ENCODE results near the gene PLA2G3. TPM values are rescaled to one million over a fixed set of nuclear protein-coding genes. Genes with fewer than 3 reads are reported as not detected.

The PLA2G3 gene
- polyA plus RNA-seq, 2 of the 4 experiments (the other 2 are of a cell fraction): not detected

DNA sequence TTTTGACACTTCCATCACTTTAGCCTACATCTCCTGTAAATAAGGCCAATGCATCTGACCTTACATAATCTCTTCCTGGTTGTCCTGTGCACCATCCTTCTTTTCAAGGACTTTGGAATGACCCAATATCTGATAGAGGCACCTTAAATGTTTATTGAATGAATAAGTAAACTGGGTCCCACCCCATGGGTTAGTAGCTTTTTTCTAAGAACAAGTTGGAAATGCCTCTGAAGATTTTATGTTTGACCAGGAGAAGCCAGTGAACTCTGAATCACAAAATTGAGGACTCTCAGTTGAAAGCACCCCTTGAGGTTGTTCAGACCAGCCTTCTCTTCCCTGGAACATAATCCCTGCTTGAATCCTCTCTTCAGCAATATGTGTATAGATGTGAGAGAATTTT is 21.1 kb upstream of the PLA2G3 start:
- Histone ChIP-seq H3K27ac (no peak overlapping the region), H3K4me2 (peak overlapping the region; percentile 78), H3K4me3 (no peak overlapping the region), H3K4me1 (peaks cover 8% of the 10 kb centered on the region; the same call in 1 of the 3 replicates), H3K9me3 (no peaks in the 10 kb centered on the region)
- CTCF ChIA-PET: interaction anchor here (1.0 to 1.9 kb wide), 4 partner anchors 11 to 113 kb away, joined by 3 to 4 read pairs (median 4); partner anchors contain the start of gene SELENOM
- TF ChIP-seq PHF8 (IDR thresholded peaks at IDR 0.05; ENCODE audit: borderline replicate concordance, low read depth): no peak
- TF ChIP-seq, protein P1, sequence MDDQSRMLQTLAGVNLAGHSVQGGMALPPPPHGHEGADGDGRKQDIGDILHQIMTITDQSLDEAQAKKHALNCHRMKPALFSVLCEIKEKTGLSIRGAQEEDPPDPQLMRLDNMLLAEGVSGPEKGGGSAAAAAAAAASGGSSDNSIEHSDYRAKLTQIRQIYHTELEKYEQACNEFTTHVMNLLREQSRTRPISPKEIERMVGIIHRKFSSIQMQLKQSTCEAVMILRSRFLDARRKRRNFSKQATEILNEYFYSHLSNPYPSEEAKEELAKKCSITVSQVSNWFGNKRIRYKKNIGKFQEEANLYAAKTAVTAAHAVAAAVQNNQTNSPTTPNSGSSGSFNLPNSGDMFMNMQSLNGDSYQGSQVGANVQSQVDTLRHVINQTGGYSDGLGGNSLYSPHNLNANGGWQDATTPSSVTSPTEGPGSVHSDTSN (IDR thresholded peaks at IDR 0.05): no peak
- TF ChIP-seq CEBPB (IDR thresholded peaks at IDR 0.05): no peak
- no peak for TF ChIP-seq TP53 (CRISPR knock-in tag; IDR thresholded peaks at IDR 0.05)
- TF ChIP-seq KDM1A (IDR thresholded peaks at IDR 0.05; ENCODE audit: low read depth): no peak
- TF ChIP-seq NFE2L2 (conservative IDR thresholded peaks at IDR 0.05; ENCODE audit: low read length): no peak
- no peak for TF ChIP-seq MYC (IDR thresholded peaks at IDR 0.05; ENCODE audit: borderline replicate concordance, low read length)
- no peak for TF ChIP-seq RFX5 (IDR thresholded peaks at IDR 0.05)
- TF ChIP-seq JUNB (IDR thresholded peaks at IDR 0.05): no peak
- no peak for TF ChIP-seq JUN (IDR thresholded peaks at IDR 0.05)
- TF ChIP-seq RAD21 (conservative IDR thresholded peaks at IDR 0.05 in 1 of 2, IDR thresholded peaks at IDR 0.05 in 1 of 2): no peak
- no peak for TF ChIP-seq ZNF302 (CRISPR knock-in tag; IDR thresholded peaks at IDR 0.05)
- no peak for TF ChIP-seq MAFK (IDR thresholded peaks at IDR 0.05; ENCODE audit: partially characterized antibody)
- FAIRE-seq (no peak), DNase-seq (ENCODE audit: low read depth in 1 of 2, low spot score in 1 of 2) (no peak), ATAC-seq (no peak)
- POLR2A ChIA-PET: no interaction called here

DNA sequence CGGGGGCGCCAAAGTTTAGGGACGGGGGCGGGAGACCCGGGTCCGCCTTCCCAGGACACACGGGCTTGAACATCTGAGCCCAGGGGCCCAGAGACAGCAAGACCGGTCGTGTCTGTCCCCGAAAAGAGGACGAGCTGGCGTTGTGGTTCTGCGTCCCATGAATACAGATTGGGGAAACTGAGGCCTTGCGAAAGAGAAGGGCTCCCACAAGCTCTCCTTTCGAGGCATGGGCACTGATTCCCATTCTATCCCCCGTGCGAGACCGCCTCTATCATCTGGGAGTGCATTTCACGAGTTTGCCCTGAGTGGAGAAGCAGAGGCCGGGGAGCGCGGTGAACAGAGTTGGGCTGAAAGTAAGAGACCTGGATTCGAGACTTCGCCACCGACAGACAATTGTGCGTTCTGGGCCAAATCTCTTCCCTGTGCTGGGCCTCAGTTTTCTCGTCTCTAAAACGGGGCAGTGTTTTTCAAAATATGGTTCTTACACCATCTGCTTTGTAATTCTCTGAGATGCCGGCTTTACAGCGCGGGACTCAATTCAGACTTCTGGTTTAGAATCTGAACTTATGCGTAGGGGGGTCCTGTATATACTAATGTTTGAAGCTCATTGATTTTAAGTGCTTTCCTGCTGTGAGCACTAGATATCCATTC is 20.1 kb upstream of the PLA2G3 start:
- FAIRE-seq: no peak

DNA sequence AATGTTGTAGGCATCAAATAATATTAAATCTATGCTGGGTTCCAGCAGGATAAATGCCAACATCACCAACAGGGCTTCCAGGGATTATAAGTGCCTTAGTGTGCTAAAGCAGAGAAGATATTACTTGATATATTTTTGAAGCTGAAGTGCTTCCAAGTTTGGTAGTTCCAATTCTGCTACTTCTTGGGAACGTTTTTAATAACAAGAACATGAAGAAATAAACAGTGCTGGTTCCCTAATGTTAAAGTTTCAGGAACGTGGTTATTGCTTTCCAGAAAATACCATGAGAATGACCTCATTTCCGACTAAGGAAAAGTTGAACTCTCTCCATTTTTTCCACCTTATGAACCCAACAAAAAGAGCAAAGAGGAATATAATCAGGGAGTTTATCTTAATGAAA is 15.1 kb upstream of the PLA2G3 start:
- ATAC-seq (no peak), DNase-seq (ENCODE audit: low read depth in 1 of 2, low spot score in 1 of 2) (no peak), FAIRE-seq (no peak)
- Histone ChIP-seq H3K9me3 (no peaks in the 10 kb centered on the region), H3K4me3 (no peak overlapping the region), H3K27ac (no peak overlapping the region), H3K4me1 (no peaks in the 10 kb centered on the region), H3K4me2 (no peak overlapping the region)
- ChIA-PET CTCF (interaction anchor here (1.3 to 6.6 kb wide), 3 partner anchors 13 to 56 kb away, joined by 4 to 50 read pairs (median 4); partner anchors contain the start of gene SELENOM), POLR2A (no interaction called here)
- WGBS (ENCODE audit: missing lambda C conversion rate): 18% methylated on average over 3 of the region's 3 CpGs
- no peak for TF ChIP-seq POLR2AphosphoS2 (conservative IDR thresholded peaks at IDR 0.05; ENCODE audit: low read length)
- no peak for TF ChIP-seq TFCP2L1 (CRISPR knock-in tag; IDR thresholded peaks at IDR 0.05)
- TF ChIP-seq CBX8 (IDR thresholded peaks at IDR 0.05): no peak
- TF ChIP-seq EHF (CRISPR knock-in tag; IDR thresholded peaks at IDR 0.05): no peak
- no peak for TF ChIP-seq KDM1A (IDR thresholded peaks at IDR 0.05; ENCODE audit: low read depth)
- no peak for TF ChIP-seq PHF8 (IDR thresholded peaks at IDR 0.05; ENCODE audit: borderline replicate concordance, low read depth)
- TF ChIP-seq RARB (CRISPR knock-in tag; IDR thresholded peaks at IDR 0.05): no peak
- no peak for TF ChIP-seq MAZ (IDR thresholded peaks at IDR 0.05; ENCODE audit: borderline replicate concordance, low read depth, low read length)
- TF ChIP-seq FOXS1 (CRISPR knock-in tag; IDR thresholded peaks at IDR 0.05): no peak
- no peak for TF ChIP-seq EHMT2 (IDR thresholded peaks at IDR 0.05; ENCODE audit: low read depth)
- TF ChIP-seq, protein P2, sequence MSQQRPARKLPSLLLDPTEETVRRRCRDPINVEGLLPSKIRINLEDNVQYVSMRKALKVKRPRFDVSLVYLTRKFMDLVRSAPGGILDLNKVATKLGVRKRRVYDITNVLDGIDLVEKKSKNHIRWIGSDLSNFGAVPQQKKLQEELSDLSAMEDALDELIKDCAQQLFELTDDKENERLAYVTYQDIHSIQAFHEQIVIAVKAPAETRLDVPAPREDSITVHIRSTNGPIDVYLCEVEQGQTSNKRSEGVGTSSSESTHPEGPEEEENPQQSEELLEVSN (IDR thresholded peaks at IDR 0.05; ENCODE audit: borderline replicate concordance, low read depth): no peak
- TF ChIP-seq KDM5A (IDR thresholded peaks at IDR 0.05): no peak
- TF ChIP-seq, protein P3, sequence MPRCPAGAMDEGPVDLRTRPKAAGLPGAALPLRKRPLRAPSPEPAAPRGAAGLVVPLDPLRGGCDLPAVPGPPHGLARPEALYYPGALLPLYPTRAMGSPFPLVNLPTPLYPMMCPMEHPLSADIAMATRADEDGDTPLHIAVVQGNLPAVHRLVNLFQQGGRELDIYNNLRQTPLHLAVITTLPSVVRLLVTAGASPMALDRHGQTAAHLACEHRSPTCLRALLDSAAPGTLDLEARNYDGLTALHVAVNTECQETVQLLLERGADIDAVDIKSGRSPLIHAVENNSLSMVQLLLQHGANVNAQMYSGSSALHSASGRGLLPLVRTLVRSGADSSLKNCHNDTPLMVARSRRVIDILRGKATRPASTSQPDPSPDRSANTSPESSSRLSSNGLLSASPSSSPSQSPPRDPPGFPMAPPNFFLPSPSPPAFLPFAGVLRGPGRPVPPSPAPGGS (IDR thresholded peaks at IDR 0.05): no peak

More for the DNA sequence above, 20.1 kb upstream of the PLA2G3 start:
- TF ChIP-seq, protein P4, sequence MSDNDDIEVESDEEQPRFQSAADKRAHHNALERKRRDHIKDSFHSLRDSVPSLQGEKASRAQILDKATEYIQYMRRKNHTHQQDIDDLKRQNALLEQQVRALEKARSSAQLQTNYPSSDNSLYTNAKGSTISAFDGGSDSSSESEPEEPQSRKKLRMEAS (IDR thresholded peaks at IDR 0.05): no peak
- no peak for TF ChIP-seq NR3C1 (IDR thresholded peaks at IDR 0.05)
- TF ChIP-seq RCOR1 (IDR thresholded peaks at IDR 0.05; ENCODE audit: low read depth, low read length): no peak
- no peak for TF ChIP-seq JUN (IDR thresholded peaks at IDR 0.05)
- TF ChIP-seq EP300 (IDR thresholded peaks at IDR 0.05): no peak
- TF ChIP-seq HOXB13 (CRISPR knock-in tag; IDR thresholded peaks at IDR 0.05; ENCODE audit: low read depth): no peak
- no peak for TF ChIP-seq RARB (CRISPR knock-in tag; IDR thresholded peaks at IDR 0.05)
- no peak for TF ChIP-seq BHLHE40 (IDR thresholded peaks at IDR 0.05; ENCODE audit: low read depth, low read length)
- TF ChIP-seq MAFK (IDR thresholded peaks at IDR 0.05; ENCODE audit: partially characterized antibody): no peak
- TF ChIP-seq, protein P5, sequence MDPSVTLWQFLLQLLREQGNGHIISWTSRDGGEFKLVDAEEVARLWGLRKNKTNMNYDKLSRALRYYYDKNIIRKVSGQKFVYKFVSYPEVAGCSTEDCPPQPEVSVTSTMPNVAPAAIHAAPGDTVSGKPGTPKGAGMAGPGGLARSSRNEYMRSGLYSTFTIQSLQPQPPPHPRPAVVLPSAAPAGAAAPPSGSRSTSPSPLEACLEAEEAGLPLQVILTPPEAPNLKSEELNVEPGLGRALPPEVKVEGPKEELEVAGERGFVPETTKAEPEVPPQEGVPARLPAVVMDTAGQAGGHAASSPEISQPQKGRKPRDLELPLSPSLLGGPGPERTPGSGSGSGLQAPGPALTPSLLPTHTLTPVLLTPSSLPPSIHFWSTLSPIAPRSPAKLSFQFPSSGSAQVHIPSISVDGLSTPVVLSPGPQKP (IDR thresholded peaks at IDR 0.05; ENCODE audit: low read depth, low read length): no peak
- TF ChIP-seq NFE2L2 (conservative IDR thresholded peaks at IDR 0.05; ENCODE audit: low read length): no peak
- no peak for TF ChIP-seq TFCP2L1 (CRISPR knock-in tag; IDR thresholded peaks at IDR 0.05)
- no peak for TF ChIP-seq SREBF2 (IDR thresholded peaks at IDR 0.05)
- no peak for TF ChIP-seq HDAC2 (IDR thresholded peaks at IDR 0.05)
- TF ChIP-seq ZSCAN20 (CRISPR knock-in tag; IDR thresholded peaks at IDR 0.05): no peak
- TF ChIP-seq TP53 (CRISPR knock-in tag; IDR thresholded peaks at IDR 0.05): no peak
- TF ChIP-seq ZNF302 (CRISPR knock-in tag; IDR thresholded peaks at IDR 0.05): no peak
- TF ChIP-seq SMC3 (IDR thresholded peaks at IDR 0.05): no peak
- Histone ChIP-seq H3K4me1 (peaks cover 8% of the 10 kb centered on the region; the same call in 1 of the 3 replicates), H3K27ac (peak overlapping the region; percentile 86 to 96), H3K9me3 (no peaks in the 10 kb centered on the region), H3K4me2 (peak overlapping the region; percentile 78), H3K4me3 (peak overlapping the region; percentile 90)
- 25% methylated on average over 28 of the region's 32 CpGs for WGBS (ENCODE audit: missing lambda C conversion rate)
- POLR2A ChIA-PET: interaction anchor here (0.9 to 1.2 kb wide), 2 partner anchors 25 to 101 kb away, joined by 3 read pairs; no protein-coding TSS in a partner anchor
- CTCF ChIA-PET: interaction anchor here (1.0 to 1.9 kb wide), 5 partner anchors 17 to 112 kb away, joined by 3 to 7 read pairs (median 4); partner anchors contain the start of gene SELENOM
- no peak for DNase-seq (ENCODE audit: low read depth in 1 of 2, low spot score in 1 of 2)
- peak; percentile 59 to 71; a peak in 3 of 6 replicates for ATAC-seq

Measured in A549 (cell line).